B cell (primary cell): ENCODE measurements around the gene LCOR.

Experiments
- CTCF ChIP-seq: fragments of 200-600 bp; IDR thresholded peaks from one replicate; pipeline ENCODE4 v1.8.0; 2022; ENCODE audit warnings: antibody characterized with exemption, mild to moderate bottlenecking
- EZH2 ChIP-seq: IDR thresholded peaks from 2 replicates; pipeline ENCODE4 v1.6.1; 2012; ENCODE audit warnings: borderline replicate concordance, low read depth, mild to moderate bottlenecking, moderate library complexity, low read length; ENCODE audit not compliant: insufficient read depth, poor library complexity, severe bottlenecking

GRCh38 chr10:96831200-96831866 lies 765 bp upstream of the LCOR start:
- TF ChIP-seq EZH2 (no peak), CTCF (no peak)
